Activated T-cell treated with anti-CD3 and anti-CD28 coated beads, Interleukin-2, amount 50 U/mL, for 72 hours (primary cell): ENCODE measurements around the gene ASTN1. TPM values are rescaled to one million over a fixed set of nuclear protein-coding genes. Genes with fewer than 3 reads are reported as not detected.

Source experiments
- ATAC-seq, 2 donors: fragments of 150-1000 bp; cut with Tn5 transposase; replicated peaks in 1 of 2; 2 replicates each; pipeline ENCODE4 v1.10.0; 2021; ENCODE audit warnings: moderate library complexity in 2 of 2, mild to moderate bottlenecking in 1 of 2
- DNase-seq, 2 donors: peaks; one replicate each; pipeline ENCODE4 v3.0.0; 2021 to 2022; ENCODE audit warnings: mixed read lengths in 1 of 2
- H3K27ac Mint-ChIP-seq: one replicate; pipeline ENCODE4 v1.8.0; 2022; ENCODE audit warnings: mild to moderate bottlenecking, moderate library complexity, mixed read lengths
- H3K27me3 Mint-ChIP-seq: one replicate; pipeline ENCODE4 v1.8.0; 2022; ENCODE audit warnings: low read depth, mixed read lengths
- H3K36me3 Mint-ChIP-seq, 2 donors: one replicate each; pipeline ENCODE4 v1.8.0; 2022; ENCODE audit warnings: mixed read lengths in 2 of 2, mild to moderate bottlenecking in 1 of 2; ENCODE audit not compliant: insufficient read depth in 2 of 2
- H3K4me1 Mint-ChIP-seq: one replicate; pipeline ENCODE4 v1.8.0; 2022; ENCODE audit warnings: low read depth, mixed read lengths
- H3K4me3 Mint-ChIP-seq, 2 donors: one replicate each; pipeline ENCODE4 v1.8.0; 2022; ENCODE audit warnings: mild to moderate bottlenecking in 2 of 2, mixed read lengths in 2 of 2, moderate library complexity in 2 of 2
- H3K9me3 Mint-ChIP-seq, 2 donors: one replicate each; pipeline ENCODE4 v1.8.0; 2022; ENCODE audit warnings: mixed read lengths in 2 of 2
- total RNA-seq, 2 donors: library from RNA; stranded (reverse); gene quantifications; one replicate each; pipeline ENCODE4 v1.2.3, GENCODE V29; 2022

ASTN1 gene
- total RNA-seq, 2 donors from 2014 or later: not detected

- Mint-ChIP-seq H3K4me1 (peaks cover 6% of the 10 kb centered on the region), H3K27ac (no peak overlapping the region), H3K36me3 (no peaks in the 10 kb centered on the region), H3K9me3 (peaks cover 0 to under 1% of the 10 kb centered on the region in 2 donors), H3K27me3 (peaks cover 7% of the 10 kb centered on the region), H3K4me3 (no peak overlapping the region)
- peak; percentile 32 to 35 for DNase-seq
- peak; percentile 42 to 43 for ATAC-seq
Measured at GRCh38 chr1:176897350-176898236, 266.9 kb downstream of the ASTN1 start.

- ATAC-seq (no peak), DNase-seq (no peak)
- H3K27ac Mint-ChIP-seq: no peak overlapping the region
- H3K9me3 Mint-ChIP-seq: peaks cover 0 to 2% of the 10 kb centered on the region in 2 donors
- H3K4me3 Mint-ChIP-seq: no peak overlapping the region
- peaks cover 7% of the 10 kb centered on the region for H3K27me3 Mint-ChIP-seq
- H3K4me1 Mint-ChIP-seq: peaks cover 6% of the 10 kb centered on the region
- no peaks in the 10 kb centered on the region for H3K36me3 Mint-ChIP-seq
Measured at GRCh38 chr1:176896216-176896615, 268.3 kb downstream of the ASTN1 start.

- no peak overlapping the region for H3K27ac Mint-ChIP-seq
- H3K4me3 Mint-ChIP-seq: no peak overlapping the region
- peaks cover 0 to 1% of the 10 kb centered on the region in 2 donors for H3K36me3 Mint-ChIP-seq
- H3K27me3 Mint-ChIP-seq: peaks cover 7% of the 10 kb centered on the region
- ATAC-seq (no peak), DNase-seq (no peak)
- H3K4me1 Mint-ChIP-seq: peaks cover 6% of the 10 kb centered on the region
- H3K9me3 Mint-ChIP-seq: peaks cover 0 to 2% of the 10 kb centered on the region in 2 donors
Measured at GRCh38 chr1:176894450-176894849, 270.1 kb downstream of the ASTN1 start.

DNA sequence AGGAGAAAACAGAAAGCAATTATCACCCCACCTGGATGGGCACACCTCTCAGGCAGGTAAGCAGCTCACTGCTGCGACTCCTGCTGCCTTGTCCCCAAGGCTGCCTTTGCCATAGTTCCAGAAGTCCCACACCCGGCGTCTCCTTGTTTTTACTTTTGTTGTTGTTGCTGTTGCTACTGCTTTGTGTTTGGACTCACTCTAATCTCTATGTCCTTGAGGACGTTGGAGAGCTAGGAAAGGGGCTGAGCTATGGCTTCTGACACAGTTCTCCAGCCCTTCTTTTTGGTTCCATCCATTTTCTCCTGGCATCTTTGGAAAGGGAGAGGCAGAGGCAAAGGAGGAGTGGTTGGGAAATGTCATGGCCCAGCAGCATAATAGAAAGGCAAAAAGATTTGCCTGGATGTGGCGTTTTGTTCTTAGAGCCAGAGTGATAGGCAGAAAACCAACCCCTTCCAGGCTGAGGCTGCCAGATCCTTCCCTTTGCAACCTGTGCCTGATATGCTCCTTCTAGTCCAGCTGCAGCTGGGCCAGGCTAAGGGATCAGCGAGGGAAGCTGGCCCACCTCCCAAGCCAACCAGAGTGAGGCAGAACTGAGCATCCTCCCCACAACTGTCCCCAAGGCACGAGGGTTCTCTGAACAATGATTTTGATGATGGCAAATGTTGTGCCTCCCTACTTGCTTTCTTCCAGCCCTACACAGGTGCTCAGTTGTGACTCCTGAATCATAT, 270.7 kb downstream of the ASTN1 start:
- H3K4me1 Mint-ChIP-seq: peaks cover 6% of the 10 kb centered on the region
- no peak for DNase-seq
- peaks cover 7% of the 10 kb centered on the region for H3K27me3 Mint-ChIP-seq
- ATAC-seq: no peak
- peaks cover 0 to 2% of the 10 kb centered on the region in 2 donors for H3K9me3 Mint-ChIP-seq
- H3K36me3 Mint-ChIP-seq: peaks cover 0 to 1% of the 10 kb centered on the region in 2 donors
- H3K4me3 Mint-ChIP-seq: no peak overlapping the region
- no peak overlapping the region for H3K27ac Mint-ChIP-seq

DNA sequence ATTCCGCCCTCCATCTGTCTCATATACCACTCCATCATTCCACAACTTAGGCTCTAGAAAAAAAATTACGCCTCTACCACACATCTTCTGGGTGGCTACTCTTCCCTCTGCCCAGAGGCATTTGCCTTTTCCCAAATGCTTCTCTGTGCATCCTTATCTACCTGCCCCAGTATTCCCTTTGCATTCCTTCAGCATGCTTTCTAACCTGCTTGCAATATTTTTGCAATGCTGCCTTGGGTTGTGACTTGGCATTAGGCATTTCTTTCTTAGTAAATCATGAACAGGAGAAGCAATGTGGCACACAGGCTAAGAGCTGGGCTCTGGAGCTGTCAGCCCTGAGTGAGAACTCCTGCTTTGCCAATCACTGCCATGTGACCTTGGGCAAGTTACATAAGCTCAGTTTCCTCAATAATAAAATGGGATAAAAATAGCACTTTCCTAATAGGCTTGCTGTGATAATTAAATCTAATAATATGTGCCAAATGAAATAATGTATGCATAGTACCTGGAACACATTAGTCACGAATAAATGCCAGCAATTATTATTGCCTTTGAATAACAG, 276.0 kb downstream of the ASTN1 start:
- Mint-ChIP-seq H3K27ac (no peak overlapping the region), H3K4me3 (no peak overlapping the region), H3K4me1 (no peaks in the 10 kb centered on the region), H3K27me3 (peaks cover 16% of the 10 kb centered on the region), H3K36me3 (peaks cover 0 to 1% of the 10 kb centered on the region in 2 donors), H3K9me3 (peaks cover 0 to 4% of the 10 kb centered on the region in 2 donors)
- ATAC-seq: no peak
- no peak for DNase-seq

GRCh38 chr1:176885751-176886150, 278.8 kb downstream of the ASTN1 start:
- no peak for ATAC-seq
- DNase-seq: no peak
- Mint-ChIP-seq H3K27me3 (peaks cover 16% of the 10 kb centered on the region), H3K4me3 (no peak overlapping the region), H3K4me1 (no peaks in the 10 kb centered on the region), H3K27ac (no peak overlapping the region), H3K36me3 (peaks cover 0 to 1% of the 10 kb centered on the region in 2 donors), H3K9me3 (peaks cover 0 to 2% of the 10 kb centered on the region in 2 donors)

GRCh38 chr1:176885341-176885740, 279.2 kb downstream of the ASTN1 start:
- Mint-ChIP-seq H3K36me3 (peaks cover 0 to 1% of the 10 kb centered on the region in 2 donors), H3K27ac (no peak overlapping the region), H3K9me3 (peaks cover 0 to 2% of the 10 kb centered on the region in 2 donors), H3K4me3 (no peak overlapping the region), H3K27me3 (peaks cover 16% of the 10 kb centered on the region), H3K4me1 (no peaks in the 10 kb centered on the region)
- DNase-seq (no peak), ATAC-seq (no peak)

DNA sequence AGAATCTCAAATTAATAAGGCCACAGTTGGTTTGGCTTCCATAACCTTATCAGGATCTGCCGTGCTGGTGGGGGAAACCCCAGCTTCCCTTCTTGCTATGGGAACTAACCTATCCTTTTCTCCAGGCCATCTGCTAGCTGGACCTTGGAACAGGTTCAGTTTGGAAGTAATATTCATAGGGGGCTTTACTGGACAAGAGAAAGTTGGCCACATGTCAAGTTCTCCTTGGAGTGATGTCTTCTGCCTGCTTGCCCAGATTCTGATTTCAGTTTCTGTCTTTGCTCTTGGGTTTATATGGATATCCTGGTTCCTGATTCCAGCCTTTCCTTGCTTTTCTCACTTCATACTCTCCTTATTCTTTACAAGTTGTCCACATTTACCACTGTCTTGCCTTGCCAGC, 279.6 kb downstream of the ASTN1 start:
- H3K4me3 Mint-ChIP-seq: no peak overlapping the region
- no peaks in the 10 kb centered on the region for H3K4me1 Mint-ChIP-seq
- no peak overlapping the region for H3K27ac Mint-ChIP-seq

DNA sequence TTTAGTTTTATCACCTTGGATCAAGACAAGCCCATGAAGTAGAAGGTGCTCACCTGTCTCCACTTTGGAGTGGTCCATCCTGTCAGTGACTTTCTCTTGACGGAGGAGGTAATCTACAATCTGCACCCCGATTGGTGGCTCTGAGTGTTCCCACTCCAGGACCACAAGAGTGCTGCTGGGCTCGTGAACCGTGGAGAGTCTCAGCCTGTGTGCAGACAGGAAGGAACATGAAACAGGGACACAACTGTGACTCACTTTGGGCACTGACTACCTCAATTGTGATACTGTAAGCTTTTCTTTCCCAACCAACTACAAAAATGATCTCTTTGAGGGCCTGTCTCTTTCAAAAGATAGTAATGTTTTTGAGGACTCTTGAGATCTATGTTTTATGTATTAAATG, 280.2 kb downstream of the ASTN1 start:
- Mint-ChIP-seq H3K27me3 (peaks cover 16% of the 10 kb centered on the region), H3K9me3 (peaks cover 0 to 2% of the 10 kb centered on the region in 2 donors), H3K36me3 (no peaks in the 10 kb centered on the region), H3K4me3 (no peak overlapping the region), H3K27ac (no peak overlapping the region), H3K4me1 (no peaks in the 10 kb centered on the region)
- ATAC-seq: no peak
- no peak for DNase-seq

More for the DNA sequence above, 279.6 kb downstream of the ASTN1 start:
- DNase-seq: no peak
- no peaks in the 10 kb centered on the region for H3K36me3 Mint-ChIP-seq
- peaks cover 0 to 2% of the 10 kb centered on the region in 2 donors for H3K9me3 Mint-ChIP-seq
- peaks cover 16% of the 10 kb centered on the region for H3K27me3 Mint-ChIP-seq
- no peak for ATAC-seq

DNA sequence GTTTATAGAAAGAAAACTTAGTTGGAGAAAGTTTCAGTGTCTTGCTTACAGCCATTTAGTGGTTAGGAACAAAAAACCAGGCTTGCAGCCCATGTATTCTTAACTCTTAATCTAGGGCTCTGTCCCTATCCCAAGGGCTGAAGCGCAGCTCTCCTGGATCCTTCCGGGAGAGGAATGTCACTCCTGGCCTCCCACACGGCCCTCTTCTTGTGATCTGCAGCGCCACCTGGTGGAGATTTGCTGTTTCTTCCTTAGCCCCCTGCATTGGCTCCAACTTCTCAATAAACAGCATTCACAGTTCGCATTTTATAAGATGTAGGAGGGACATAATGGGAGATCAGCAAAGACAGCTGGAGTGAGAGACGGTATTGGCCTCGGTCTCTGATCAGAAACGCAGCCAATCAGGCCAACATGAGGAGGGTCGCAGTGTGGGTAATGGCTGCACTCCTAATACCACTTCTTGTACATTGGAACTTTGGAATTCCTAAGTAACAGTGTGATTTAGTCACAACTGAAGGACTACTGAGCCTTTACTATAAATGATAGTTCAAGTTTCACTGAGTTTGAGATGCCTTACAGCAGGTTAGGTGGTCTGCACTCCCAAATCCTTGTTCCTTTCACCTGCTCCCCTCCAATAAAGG, 283.4 kb downstream of the ASTN1 start:
- Mint-ChIP-seq H3K4me3 (no peak overlapping the region), H3K9me3 (no peaks in the 10 kb centered on the region), H3K27me3 (peaks cover 8% of the 10 kb centered on the region), H3K27ac (no peak overlapping the region), H3K36me3 (no peaks in the 10 kb centered on the region), H3K4me1 (no peaks in the 10 kb centered on the region)
- ATAC-seq (no peak), DNase-seq (peak; percentile 50 to 51)

DNA sequence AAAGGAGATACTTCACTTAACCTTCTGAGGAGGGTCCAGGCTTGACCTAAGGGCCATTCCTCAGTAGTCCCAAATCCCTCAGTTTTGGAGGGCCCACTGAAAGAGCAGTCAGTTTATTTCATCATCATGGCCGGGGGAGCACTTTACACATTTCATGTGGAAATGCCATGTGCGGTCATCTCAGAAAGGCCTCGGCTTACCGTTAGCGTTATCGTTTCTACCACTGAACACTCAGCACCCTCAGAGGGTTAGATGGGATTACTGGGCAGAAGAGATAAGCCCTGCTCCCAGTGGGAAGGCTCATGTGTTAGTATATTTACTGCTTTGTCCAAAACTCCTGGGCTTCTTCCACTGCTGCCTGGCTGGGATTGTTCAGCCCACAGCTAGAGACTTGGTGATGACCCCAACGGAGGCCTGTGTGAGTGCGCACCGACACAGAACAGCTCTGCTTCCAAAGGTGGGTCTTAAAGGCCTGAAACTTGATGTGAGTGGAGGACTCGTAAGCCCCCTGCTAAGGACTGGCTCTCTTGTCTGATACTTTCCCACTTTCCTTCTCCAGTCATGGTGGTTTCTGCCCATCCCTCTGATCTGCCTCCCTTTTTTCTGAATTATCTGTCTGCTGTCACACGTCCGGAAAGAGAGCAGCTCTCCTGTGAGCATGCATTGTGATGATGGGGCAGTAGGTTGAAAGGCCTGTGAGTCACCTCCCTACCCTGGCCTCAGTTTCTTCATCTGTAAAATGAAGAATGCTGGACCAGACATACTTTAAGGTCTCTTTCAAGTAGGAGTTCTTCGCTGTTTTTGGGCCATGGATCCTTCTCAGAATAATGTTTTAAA, 284.5 kb downstream of the ASTN1 start:
- Mint-ChIP-seq H3K4me3 (no peak overlapping the region), H3K27me3 (peaks cover 2% of the 10 kb centered on the region), H3K27ac (no peak overlapping the region), H3K36me3 (no peaks in the 10 kb centered on the region), H3K4me1 (no peaks in the 10 kb centered on the region), H3K9me3 (no peaks in the 10 kb centered on the region)
- DNase-seq (no peak), ATAC-seq (no peak)
